ENCODE results near the gene CLIC5. TPM values are rescaled to one million over a fixed set of nuclear protein-coding genes. Genes with fewer than 3 reads are reported as not detected.

Gene CLIC5
- total RNA-seq, 4 donors from 2014 or later: under 0.01 to 5.1 (median 1.5) TPM

- TF ChIP-seq CTCF (IDR thresholded peaks at IDR 0.05): no peak
- no peak for TF ChIP-seq POLR2A (IDR thresholded peaks at IDR 0.05)
- Histone ChIP-seq H3K27ac (no peak overlapping the region), H3K9me3 (no peaks in the 10 kb centered on the region), H3K4me3 (no peak overlapping the region), H3K4me1 (no peaks in the 10 kb centered on the region), H3K36me3 (no peaks in the 10 kb centered on the region), H3K27me3 (no peaks in the 10 kb centered on the region)
- intact Hi-C loops (cut with DNase I; ENCODE audit: low total_unique reads): no loop called here
- DNase-seq: no peak
These were observed 123.5 kb downstream of the CLIC5 start for GRCh38 chr6:45892196-45892595.

GRCh38 chr6:45886776-45887175, 128.9 kb downstream of the CLIC5 start:
- no peak overlapping the region for H3K4me3 ChIP-seq
- H3K4me1 ChIP-seq: no peaks in the 10 kb centered on the region
- no peaks in the 10 kb centered on the region for H3K36me3 ChIP-seq
- H3K27me3 ChIP-seq: no peaks in the 10 kb centered on the region
- intact Hi-C loops (cut with DNase I; ENCODE audit: low total_unique reads): no loop called here
- H3K27ac ChIP-seq: no peak overlapping the region
- TF ChIP-seq POLR2A (IDR thresholded peaks at IDR 0.05) (no peak), CTCF (IDR thresholded peaks at IDR 0.05) (no peak)
- H3K9me3 ChIP-seq: no peaks in the 10 kb centered on the region
- no peak for DNase-seq

GRCh38 chr6:45884336-45884735, 131.3 kb downstream of the CLIC5 start:
- no peaks in the 10 kb centered on the region for H3K36me3 ChIP-seq
- H3K4me1 ChIP-seq: no peaks in the 10 kb centered on the region
- no peaks in the 10 kb centered on the region for H3K27me3 ChIP-seq
- DNase-seq: no peak
- H3K4me3 ChIP-seq: no peak overlapping the region
- TF ChIP-seq CTCF (IDR thresholded peaks at IDR 0.05) (no peak), POLR2A (IDR thresholded peaks at IDR 0.05) (no peak)
- H3K9me3 ChIP-seq: no peaks in the 10 kb centered on the region
- intact Hi-C loops (cut with DNase I; ENCODE audit: low total_unique reads): no loop called here
- no peak overlapping the region for H3K27ac ChIP-seq

- Histone ChIP-seq H3K27me3 (no peaks in the 10 kb centered on the region), H3K4me3 (no peak overlapping the region), H3K36me3 (no peaks in the 10 kb centered on the region), H3K9me3 (no peaks in the 10 kb centered on the region), H3K27ac (no peak overlapping the region), H3K4me1 (no peaks in the 10 kb centered on the region)
- no peak for DNase-seq
- TF ChIP-seq POLR2A (IDR thresholded peaks at IDR 0.05) (no peak), CTCF (IDR thresholded peaks at IDR 0.05) (no peak)
- intact Hi-C loops (cut with DNase I; ENCODE audit: low total_unique reads): no loop called here
These were observed 133.0 kb downstream of the CLIC5 start for GRCh38 chr6:45882671-45883070.

- H3K27me3 ChIP-seq: no peaks in the 10 kb centered on the region
- no peak for TF ChIP-seq CTCF (IDR thresholded peaks at IDR 0.05)
- TF ChIP-seq POLR2A (IDR thresholded peaks at IDR 0.05): no peak
- DNase-seq: no peak
- H3K36me3 ChIP-seq: no peaks in the 10 kb centered on the region
- H3K4me3 ChIP-seq: no peak overlapping the region
- no peak overlapping the region for H3K27ac ChIP-seq
- no peaks in the 10 kb centered on the region for H3K4me1 ChIP-seq
- intact Hi-C loops (cut with DNase I; ENCODE audit: low total_unique reads): no loop called here
- no peaks in the 10 kb centered on the region for H3K9me3 ChIP-seq
These were observed 133.8 kb downstream of the CLIC5 start for GRCh38 chr6:45881705-45882467.
